A549 (cell line): ENCODE results near the gene UNC13C. TPM values are rescaled to one million over a fixed set of nuclear protein-coding genes. Genes with fewer than 3 reads are reported as not detected.

Source experiments
- ATAC-seq, 2 experiments: fragments of 200-7000 bp in 1 of 2; fragments of >200 bp in 1 of 2; cut with Nextera tagmentation in 1 of 2; cut with Tn5 transposase in 1 of 2; 3 replicates each; pipeline versions ENCODE4 v1.8.0 to v1.9.1; 2018 to 2020; ENCODE audit warnings: mild to moderate bottlenecking in 1 of 2, moderate library complexity in 1 of 2
- CTCF ChIA-PET: fragments of 300-600 bp; sonication (Branson Sonifier 250); formaldehyde crosslinking; extraction: SDS; loops from one replicate; lab custom pipeline; 2021; ENCODE audit warnings: antibody characterized with exemption, inconsistent platforms; lab: Yijun Ruan, JAX
- POLR2A ChIA-PET: fragments of 350-600 bp; formaldehyde crosslinking; extraction: SDS; loops from one replicate; lab custom pipeline; 2021; ENCODE audit warnings: antibody characterized with exemption, inconsistent platforms; lab: Yijun Ruan, JAX
- DNase-seq, 2 experiments: peaks; one replicate each; pipeline versions ENCODE4 v3.0.0 to v3.0.0-alpha.2; 2011 to 2016; ENCODE audit warnings: low read depth in 1 of 2, low spot score in 1 of 2
- FAIRE-seq: peaks from 2 replicates; lab custom pipeline; 2011; peaks lifted over from hg19 to GRCh38; lab: Jason Lieb, UNC
- H3K27ac ChIP-seq, 2 experiments: fragments of >200 bp; sonication (Bioruptor Twin); formaldehyde crosslinking; 3 replicates each; pipeline ENCODE4 v1.5.1; 2016 to 2017
- H3K4me1 ChIP-seq: fragments of >200 bp; sonication (Bioruptor Twin); formaldehyde crosslinking; 3 replicates; pipeline ENCODE4 v1.6.1; 2016
- H3K4me2 ChIP-seq: fragments of >200 bp; sonication (Bioruptor Twin); formaldehyde crosslinking; 3 replicates; pipeline ENCODE4 v1.6.1; 2016
- H3K4me3 ChIP-seq: fragments of >200 bp; sonication (Bioruptor Twin); formaldehyde crosslinking; 3 replicates; pipeline ENCODE4 v1.5.1; 2016
- H3K9me3 ChIP-seq: fragments of >200 bp; sonication (Bioruptor Twin); formaldehyde crosslinking; 3 replicates; pipeline ENCODE4 v1.6.1; 2016
- BCL3 ChIP-seq: fragments of >200 bp; sonication (Bioruptor Twin); formaldehyde crosslinking; IDR thresholded peaks from 3 replicates; pipeline ENCODE4 v1.6.1; 2016
- CBX2 ChIP-seq: fragments of 200-600 bp; sonication (generic); IDR thresholded peaks from 2 replicates; pipeline ENCODE4 v1.6.1; 2016; ENCODE audit warnings: low read depth, mild to moderate bottlenecking, borderline replicate concordance
- CEBPB ChIP-seq, 2 experiments: fragments of >200 bp in 1 of 2; sonication (Bioruptor Twin) in 1 of 2; formaldehyde crosslinking in 1 of 2; IDR thresholded peaks; 2 replicates each; pipeline ENCODE4 v1.6.1; 2012 to 2016
- CTCF ChIP-seq: fragments of >200 bp; sonication (Bioruptor Twin); formaldehyde crosslinking; IDR thresholded peaks from 3 replicates; pipeline ENCODE4 v1.5.1; 2016
- E2F6 ChIP-seq: IDR thresholded peaks from 2 replicates; pipeline ENCODE4 v1.6.1; 2012; ENCODE audit warnings: low read depth, borderline replicate concordance
- ELK1 ChIP-seq: fragments of 150-350 bp; IDR thresholded peaks from 2 replicates; pipeline ENCODE4 v1.6.1; 2014; ENCODE audit warnings: low read depth, mild to moderate bottlenecking, low read length
- EP300 ChIP-seq, 2 experiments: fragments of >200 bp; sonication (Bioruptor Twin); formaldehyde crosslinking; IDR thresholded peaks; 2 replicates in 1 of 2; 3 replicates in 1 of 2; pipeline ENCODE4 v1.6.1; 2016 to 2017
- FOXS1 ChIP-seq: fragments of 250-450 bp; sonication (Bioruptor Pico); IDR thresholded peaks from 2 replicates; pipeline ENCODE4 v1.5.0; 2020; ENCODE audit warnings: mild to moderate bottlenecking, moderate library complexity
- HEYL ChIP-seq: fragments of 250-450 bp; sonication (Bioruptor Pico); IDR thresholded peaks from 2 replicates; pipeline ENCODE4 v1.8.0; 2021; ENCODE audit warnings: mild to moderate bottlenecking, moderate library complexity
- HOXB13 ChIP-seq: fragments of 250-450 bp; sonication (Bioruptor Pico); IDR thresholded peaks from 2 replicates; pipeline ENCODE4 v1.5.0; 2020; ENCODE audit warnings: low read depth, mild to moderate bottlenecking, moderate library complexity
- MAFK ChIP-seq: fragments of 450-650 bp; IDR thresholded peaks from 2 replicates; pipeline ENCODE4 v1.6.1; 2014; ENCODE audit not compliant: partially characterized antibody
- MAZ ChIP-seq: fragments of 150-350 bp; IDR thresholded peaks from 2 replicates; pipeline ENCODE4 v1.6.1; 2014; ENCODE audit warnings: antibody characterized with exemption, low read depth, low read length, borderline replicate concordance
- MYC ChIP-seq: IDR thresholded peaks from 2 replicates; pipeline ENCODE4 v1.6.1; 2012; ENCODE audit warnings: mild to moderate bottlenecking, inconsistent platforms, low read length, improper control_type of control experiment, borderline replicate concordance
- POLR2A ChIP-seq: IDR thresholded peaks from 2 replicates; pipeline ENCODE4 v1.6.1; 2012; ENCODE audit warnings: mild to moderate bottlenecking, low read length
- RAD21 ChIP-seq, 2 experiments: fragments of >200 bp in 1 of 2; sonication (Bioruptor Twin) in 1 of 2; formaldehyde crosslinking in 1 of 2; IDR thresholded peaks in 1 of 2; conservative IDR thresholded peaks in 1 of 2; 2 replicates in 1 of 2; 3 replicates in 1 of 2; pipeline ENCODE4 v1.6.1; 2012 to 2018; ENCODE audit warnings: inconsistent platforms in 1 of 2
- RARB ChIP-seq: fragments of 250-450 bp; sonication (Bioruptor Pico); IDR thresholded peaks from 2 replicates; pipeline ENCODE4 v1.8.0; 2021; ENCODE audit warnings: mild to moderate bottlenecking, moderate library complexity
- RCOR1 ChIP-seq: fragments of 150-350 bp; IDR thresholded peaks from 2 replicates; pipeline ENCODE4 v1.6.1; 2014; ENCODE audit warnings: antibody characterized with exemption, low read length, low read depth
- RNF2 ChIP-seq: fragments of 200-600 bp; sonication (generic); IDR thresholded peaks from 2 replicates; pipeline ENCODE4 v1.6.1; 2016; ENCODE audit warnings: low read depth, mild to moderate bottlenecking, antibody characterized with exemption, moderate library complexity, borderline replicate concordance
- SMC3 ChIP-seq: fragments of >200 bp; sonication (Bioruptor Twin); formaldehyde crosslinking; IDR thresholded peaks from 3 replicates; pipeline ENCODE4 v1.6.1; 2018; ENCODE audit warnings: inconsistent platforms
- ZNF302 ChIP-seq: fragments of 250-450 bp; sonication (Bioruptor Pico); IDR thresholded peaks from 2 replicates; pipeline ENCODE4 v1.9.0; 2021; ENCODE audit warnings: inconsistent platforms, mild to moderate bottlenecking, moderate library complexity
- WGBS: methylation state at CpG from one replicate; pipeline ENCODE4 v1.1.6; 2017; ENCODE audit errors: missing lambda C conversion rate; 5-methylcytosine and 5-hydroxymethylcytosine counted together
- polyA plus RNA-seq, 4 experiments: library from polyadenylated mRNA; depleted of rRNA in 3 of 4; stranded (reverse); fragments of >200 nt; fragmentation: RNase III in 1 of 4; extraction: RNeasy Plus Mini Kit Qiagen cat#74134 plus additional on column Dnase treatment in 1 of 4; gene quantifications; 2 replicates in 3 of 4; 3 replicates in 1 of 4; pipeline ENCODE4 v1.2.3, GENCODE V29; 2011 to 2017
- TF ChIP-seq, protein P1 (sequence below): fragments of >200 bp; sonication (Bioruptor Twin); formaldehyde crosslinking; IDR thresholded peaks from 2 replicates; pipeline ENCODE4 v1.6.1; 2016
- TF ChIP-seq, protein P2 (sequence below): fragments of 200-600 bp; sonication (generic); IDR thresholded peaks from 2 replicates; pipeline ENCODE4 v1.6.1; 2016; ENCODE audit warnings: antibody characterized with exemption, mild to moderate bottlenecking, moderate library complexity

Gene UNC13C
- polyA plus RNA-seq, 2 of the 4 experiments (the other 2 are of a cell fraction): 0.01 to 0.04 TPM

- TF ChIP-seq HOXB13: no peak
- TF ChIP-seq, all 56 proteins: peak for 0
Measured at GRCh38 chr15:54373332-54373731, 395.1 kb downstream of the UNC13C start (continued).

DNA sequence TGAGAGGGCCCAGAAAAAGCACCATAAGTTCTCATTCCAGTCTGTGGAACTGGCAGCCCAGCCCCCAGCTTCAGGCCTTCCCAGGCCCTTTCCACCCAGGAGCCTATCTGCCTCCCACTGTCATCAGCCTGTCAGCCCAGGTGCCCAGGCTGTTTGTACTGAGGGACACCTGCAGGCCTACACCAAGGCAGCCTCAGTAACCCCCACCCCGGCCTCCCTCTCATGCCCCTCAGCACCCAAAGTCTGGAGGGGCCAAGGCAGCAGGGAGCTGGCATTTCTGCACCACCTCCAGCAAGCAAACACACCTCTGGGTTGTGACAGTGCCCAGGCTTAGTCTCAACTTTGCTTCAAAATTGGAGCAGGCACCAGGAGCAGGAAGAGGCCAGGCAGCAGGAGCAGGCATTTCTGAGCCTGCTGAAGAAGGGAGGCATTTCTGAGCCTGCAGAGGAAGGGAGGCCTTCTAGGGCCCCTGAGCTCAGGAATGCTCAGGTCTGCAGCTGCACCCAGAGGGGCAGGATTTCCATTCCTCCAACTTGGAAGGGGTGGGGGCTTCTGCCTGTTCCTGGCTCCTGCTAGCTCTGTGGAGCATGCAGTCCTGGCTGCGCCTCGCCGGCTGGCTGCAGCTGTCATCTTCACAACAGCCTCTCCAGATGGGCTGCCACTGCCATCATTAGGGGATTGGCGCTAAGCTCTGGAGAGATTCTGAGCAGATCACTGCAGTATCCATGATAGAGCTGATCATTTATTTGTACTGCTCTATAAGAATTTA lies 396.1 kb downstream of the UNC13C start:
- FAIRE-seq (no peak), ATAC-seq (no peak), DNase-seq (no peak)
- Histone ChIP-seq H3K4me1 (no peaks in the 10 kb centered on the region), H3K27ac (no peak overlapping the region), H3K4me2 (no peak overlapping the region), H3K4me3 (no peak overlapping the region), H3K9me3 (no peaks in the 10 kb centered on the region)
- TF ChIP-seq RAD21 (conservative IDR thresholded peaks at IDR 0.05 in 1 of 2, IDR thresholded peaks at IDR 0.05 in 1 of 2) (no peak), HEYL (CRISPR knock-in tag) (no peak), RNF2 (no peak), EP300 (IDR thresholded peaks at IDR 0.05) (no peak), FOXS1 (no peak), RCOR1 (no peak), SMC3 (no peak), BCL3 (no peak), CBX2 (no peak), ELK1 (no peak)
- WGBS: 40% methylated on average over 4 of the region's 5 CpGs
- CTCF ChIA-PET: no interaction called here
- POLR2A ChIA-PET: no interaction called here

- FAIRE-seq (no peak), DNase-seq (no peak), ATAC-seq (no peak)
- no peaks in the 10 kb centered on the region for H3K4me1 ChIP-seq
- no peak overlapping the region for H3K27ac ChIP-seq
- no peak overlapping the region for H3K4me2 ChIP-seq
- no peak overlapping the region for H3K4me3 ChIP-seq
- H3K9me3 ChIP-seq: no peaks in the 10 kb centered on the region
- CTCF ChIA-PET: no interaction called here
- POLR2A ChIA-PET: no interaction called here
- WGBS: 75% methylated on average over 1 of the region's 1 CpG
- TF ChIP-seq RCOR1: no peak
- no peak for TF ChIP-seq POLR2A
- TF ChIP-seq ZNF302 (CRISPR knock-in tag): no peak
- no peak for TF ChIP-seq RAD21 (conservative IDR thresholded peaks at IDR 0.05 in 1 of 2, IDR thresholded peaks at IDR 0.05 in 1 of 2)
- TF ChIP-seq, protein P1, sequence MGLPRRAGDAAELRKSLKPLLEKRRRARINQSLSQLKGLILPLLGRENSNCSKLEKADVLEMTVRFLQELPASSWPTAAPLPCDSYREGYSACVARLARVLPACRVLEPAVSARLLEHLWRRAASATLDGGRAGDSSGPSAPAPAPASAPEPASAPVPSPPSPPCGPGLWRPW: no peak
- TF ChIP-seq MAZ: no peak
- no peak for TF ChIP-seq RARB (CRISPR knock-in tag)
- no peak for TF ChIP-seq E2F6
- TF ChIP-seq CTCF: no peak
- no peak for TF ChIP-seq MAFK
- no peak for TF ChIP-seq MYC
- no peak for TF ChIP-seq CEBPB (IDR thresholded peaks at IDR 0.05)
- TF ChIP-seq BCL3: no peak
- TF ChIP-seq, protein P2, sequence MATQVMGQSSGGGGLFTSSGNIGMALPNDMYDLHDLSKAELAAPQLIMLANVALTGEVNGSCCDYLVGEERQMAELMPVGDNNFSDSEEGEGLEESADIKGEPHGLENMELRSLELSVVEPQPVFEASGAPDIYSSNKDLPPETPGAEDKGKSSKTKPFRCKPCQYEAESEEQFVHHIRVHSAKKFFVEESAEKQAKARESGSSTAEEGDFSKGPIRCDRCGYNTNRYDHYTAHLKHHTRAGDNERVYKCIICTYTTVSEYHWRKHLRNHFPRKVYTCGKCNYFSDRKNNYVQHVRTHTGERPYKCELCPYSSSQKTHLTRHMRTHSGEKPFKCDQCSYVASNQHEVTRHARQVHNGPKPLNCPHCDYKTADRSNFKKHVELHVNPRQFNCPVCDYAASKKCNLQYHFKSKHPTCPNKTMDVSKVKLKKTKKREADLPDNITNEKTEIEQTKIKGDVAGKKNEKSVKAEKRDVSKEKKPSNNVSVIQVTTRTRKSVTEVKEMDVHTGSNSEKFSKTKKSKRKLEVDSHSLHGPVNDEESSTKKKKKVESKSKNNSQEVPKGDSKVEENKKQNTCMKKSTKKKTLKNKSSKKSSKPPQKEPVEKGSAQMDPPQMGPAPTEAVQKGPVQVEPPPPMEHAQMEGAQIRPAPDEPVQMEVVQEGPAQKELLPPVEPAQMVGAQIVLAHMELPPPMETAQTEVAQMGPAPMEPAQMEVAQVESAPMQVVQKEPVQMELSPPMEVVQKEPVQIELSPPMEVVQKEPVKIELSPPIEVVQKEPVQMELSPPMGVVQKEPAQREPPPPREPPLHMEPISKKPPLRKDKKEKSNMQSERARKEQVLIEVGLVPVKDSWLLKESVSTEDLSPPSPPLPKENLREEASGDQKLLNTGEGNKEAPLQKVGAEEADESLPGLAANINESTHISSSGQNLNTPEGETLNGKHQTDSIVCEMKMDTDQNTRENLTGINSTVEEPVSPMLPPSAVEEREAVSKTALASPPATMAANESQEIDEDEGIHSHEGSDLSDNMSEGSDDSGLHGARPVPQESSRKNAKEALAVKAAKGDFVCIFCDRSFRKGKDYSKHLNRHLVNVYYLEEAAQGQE: no peak
Measured at GRCh38 chr15:54387799-54388198, 409.6 kb downstream of the UNC13C start.
